K562 (cell line): ENCODE results near the gene CRTC3. TPM values are rescaled to one million over a fixed set of nuclear protein-coding genes. Genes with fewer than 3 reads are reported as not detected.

ENCODE experiments used
- ATAC-seq: fragments of 200-7000 bp; cut with Tn5 transposase; 3 replicates; pipeline ENCODE4 v1.9.1; 2020; ENCODE audit warnings: moderate library complexity
- BruUV-seq: library from RNA; stranded (reverse); fragments of 400-500 nt; replicated peaks from 2 replicates; lab custom pipeline; 2021; lab: Mats Ljungman, UMichigan
- CTCF ChIA-PET: fragments of 300-600 bp; formaldehyde crosslinking; extraction: SDS; loops from one replicate; lab custom pipeline; 2021; ENCODE audit warnings: low intra/inter-chr PET ratio; lab: Yijun Ruan, JAX
- POLR2A ChIA-PET: fragments of 300-600, 350-650 bp; sonication (Branson Sonifier 250); formaldehyde crosslinking; extraction: SDS; loops from one replicate; lab custom pipeline; 2021; ENCODE audit warnings: antibody characterized with exemption, inconsistent platforms; lab: Yijun Ruan, JAX
- DNase-seq, 4 experiments: peaks; one replicate each; pipeline versions ENCODE4 v3.0.0 to v3.0.0-alpha.2; 2011 to 2018; ENCODE audit warnings: low spot score in 3 of 4, mixed read lengths in 3 of 4; ENCODE audit errors: extremely low read depth in 1 of 4
- FAIRE-seq: peaks from 2 replicates; lab custom pipeline; 2011; peaks lifted over from hg19 to GRCh38; lab: Jason Lieb, UNC
- H2AFZ ChIP-seq: 2 replicates; pipeline ENCODE4 v1.6.0; 2011; ENCODE audit warnings: low read depth, low read length, control low read depth, inconsistent platforms
- H3K27ac ChIP-seq: fragments of 200-600 bp; 3 replicates; pipeline ENCODE4 v1.8.0; 2011; ENCODE audit warnings: low read depth, mild to moderate bottlenecking, control low read depth, inconsistent platforms, low read length, moderate library complexity, mixed read lengths; ENCODE audit errors: extremely low read depth
- H3K27me3 ChIP-seq, 2 experiments: fragments of 300-600 bp in 1 of 2; 2 replicates in 1 of 2; 3 replicates in 1 of 2; pipeline versions ENCODE4 v1.6.0 to v1.8.0; 2011; ENCODE audit warnings: inconsistent platforms in 2 of 2, low read length in 2 of 2, mild to moderate bottlenecking in 1 of 2, mixed read lengths in 1 of 2, moderate library complexity in 1 of 2; ENCODE audit not compliant: control insufficient read depth in 2 of 2, insufficient read depth in 2 of 2
- H3K36me3 ChIP-seq: fragments of 300-600 bp; 3 replicates; pipeline ENCODE4 v1.8.0; 2011; ENCODE audit warnings: mild to moderate bottlenecking, low read length, inconsistent platforms; ENCODE audit not compliant: control insufficient read depth, insufficient read depth
- H3K4me1 ChIP-seq, 2 experiments: fragments of 200-600 bp in 1 of 2; replicated peaks in 1 of 2; 2 replicates in 1 of 2; 3 replicates in 1 of 2; pipeline versions ENCODE4 v1.5.1 to v1.8.0; 2011; ENCODE audit warnings: inconsistent platforms in 2 of 2, low read length in 2 of 2, mild to moderate bottlenecking in 1 of 2, mixed read lengths in 1 of 2, moderate library complexity in 1 of 2; ENCODE audit not compliant: control insufficient read depth in 2 of 2, insufficient read depth in 2 of 2
- H3K4me2 ChIP-seq: 2 replicates; pipeline ENCODE4 v1.6.1; 2011; ENCODE audit warnings: low read length, control low read depth, inconsistent platforms, mixed read lengths; ENCODE audit not compliant: insufficient read depth
- H3K4me3 ChIP-seq: fragments of 200-600 bp; sonication (generic), shearing (Covaris generic); 2 replicates; pipeline ENCODE4 v1.5.1; 2016; ENCODE audit warnings: control low read depth, inconsistent platforms
- H3K79me2 ChIP-seq: fragments of 200-600 bp; 3 replicates; pipeline ENCODE4 v1.8.0; 2011; ENCODE audit warnings: low read length, inconsistent platforms; ENCODE audit not compliant: control insufficient read depth, insufficient read depth
- H3K9ac ChIP-seq, 2 experiments: 2 replicates each; pipeline versions ENCODE4 v1.6.0 to v1.6.1; 2011; ENCODE audit warnings: low read depth in 2 of 2, low read length in 2 of 2, control low read depth in 1 of 2, inconsistent platforms in 1 of 2, mild to moderate bottlenecking in 1 of 2, mixed read lengths in 1 of 2; ENCODE audit not compliant: insufficient read depth in 1 of 2
- H3K9me1 ChIP-seq: one replicate; pipeline ENCODE4 v1.6.0; 2011; ENCODE audit warnings: inconsistent platforms, mild to moderate bottlenecking, low read length, moderate library complexity; ENCODE audit not compliant: control insufficient read depth, insufficient read depth
- H3K9me3 ChIP-seq: replicated peaks from 2 replicates; pipeline ENCODE4 v1.5.1; 2011; ENCODE audit warnings: low read depth, low read length, inconsistent platforms; ENCODE audit not compliant: control insufficient read depth, insufficient read depth
- H4K20me1 ChIP-seq: replicated peaks from 2 replicates; pipeline ENCODE4 v1.6.1; 2011; ENCODE audit warnings: low read length, inconsistent platforms, mixed read lengths; ENCODE audit not compliant: control insufficient read depth, insufficient read depth
- CREM ChIP-seq: IDR thresholded peaks from 2 replicates; pipeline ENCODE4 v1.6.1; 2014; ENCODE audit warnings: antibody characterized with exemption, low read depth
- EP400 ChIP-seq: fragments of 450-650 bp; IDR thresholded peaks from 2 replicates; pipeline ENCODE4 v1.6.1; 2017; ENCODE audit warnings: antibody characterized with exemption, mild to moderate bottlenecking, moderate library complexity
- HCFC1 ChIP-seq: IDR thresholded peaks from 2 replicates; pipeline ENCODE4 v1.6.1; 2012; ENCODE audit warnings: low read depth, low read length, improper control_type of control experiment
- HMGN3 ChIP-seq: IDR thresholded peaks from 2 replicates; pipeline ENCODE4 v1.6.1; 2011; ENCODE audit warnings: borderline replicate concordance, low read depth, mild to moderate bottlenecking, mixed read lengths, low read length; ENCODE audit not compliant: insufficient read length; ENCODE audit errors: extremely low read depth
- MNT ChIP-seq, 2 experiments: fragments of 450-650 bp; conservative IDR thresholded peaks; 2 replicates each; pipeline ENCODE4 v1.6.1; 2017; ENCODE audit warnings: mild to moderate bottlenecking in 2 of 2, moderate library complexity in 2 of 2
- NFIC ChIP-seq: fragments of 450-650 bp; IDR thresholded peaks from 2 replicates; pipeline ENCODE4 v1.6.1; 2017; ENCODE audit warnings: mild to moderate bottlenecking, inconsistent platforms
- POLR2G ChIP-seq: fragments of 200-400 bp; formaldehyde crosslinking; IDR thresholded peaks from 2 replicates; pipeline ENCODE4 v1.6.1; 2017; ENCODE audit warnings: low read depth, mild to moderate bottlenecking, antibody characterized with exemption, low read length, moderate library complexity
- TAF1 ChIP-seq: IDR thresholded peaks from 2 replicates; pipeline ENCODE4 v1.6.1; 2011; ENCODE audit warnings: mild to moderate bottlenecking, low read length, moderate library complexity; ENCODE audit not compliant: insufficient read depth, control insufficient read depth, severe bottlenecking; ENCODE audit errors: extremely low read depth
- TFAP4 ChIP-seq: sonication (generic); formaldehyde crosslinking; IDR thresholded peaks from 2 replicates; pipeline ENCODE4 v1.8.0; 2022; ENCODE audit warnings: missing genetic modification reagents, mild to moderate bottlenecking, moderate library complexity, borderline replicate concordance
- VEZF1 ChIP-seq: fragments of 200-800 bp; sonication (Bioruptor generic); IDR thresholded peaks from 2 replicates; pipeline ENCODE4 v1.6.1; 2017; ENCODE audit warnings: missing genetic modification characterization, missing compliant biosample characterization
- ZKSCAN8 ChIP-seq: fragments of 200-800 bp; sonication (Bioruptor generic); IDR thresholded peaks from 2 replicates; pipeline ENCODE4 v1.6.1; 2016; ENCODE audit warnings: missing genetic modification characterization, missing compliant biosample characterization
- ZNF766 ChIP-seq: fragments of 200-800 bp; sonication (Bioruptor generic); conservative IDR thresholded peaks from 2 replicates; pipeline ENCODE4 v1.6.1; 2016; ENCODE audit warnings: missing genetic modification characterization, missing compliant biosample characterization
- WGBS: fragments of 100-300 bp; shearing (Covaris generic); methylation state at CpG from one replicate; pipeline ENCODE4 v1.1.6; 2016; ENCODE audit warnings: low coverage, mixed read lengths; ENCODE audit not compliant: insufficient coverage; ENCODE audit errors: missing lambda C conversion rate; 5-methylcytosine and 5-hydroxymethylcytosine counted together
- in situ Hi-C: fragments of 300-500 bp; cut with MboI; formaldehyde crosslinking; loops from 4 replicates; pipeline ENCODE4 v1.15.0; 2018; ENCODE audit warnings: inconsistent platforms, mixed read lengths
- intact Hi-C: fragments of 100-400 bp; cut with micrococcal nuclease; formaldehyde crosslinking; loops from 2 replicates; pipeline ENCODE4 v1.14.2; 2022
- polyA plus RNA-seq, 8 experiments: library from polyadenylated mRNA; depleted of rRNA in 4 of 8; stranded (reverse) in 5 of 8; unstranded in 3 of 8; fragments of >200 nt; fragmentation: Nextera tagmentation in 2 of 8; fragmentation: Illumina TruSeq in 1 of 8; extraction: Ambion mirVana in 2 of 8; extraction: Trizol in 1 of 8; gene quantifications; 2 replicates each; pipeline versions ENCODE4 v1.2.1 to v1.2.3, GENCODE V29; 2011 to 2014; ENCODE audit warnings: inconsistent platforms in 1 of 8, missing spikeins in 1 of 8
- total RNA-seq, 7 experiments: library from RNA; depleted of rRNA in 6 of 7; stranded (reverse); fragments of >200 nt in 6 of 7; fragmentation: Illumina TruSeq in 2 of 7; extraction: Trizol in 2 of 7; gene quantifications; 2 replicates each; pipeline versions ENCODE4 v1.2.1 to v1.2.3, GENCODE V29; 2011 to 2021; ENCODE audit warnings: low replicate concordance in 1 of 7

The CRTC3 gene
- total and polyA plus RNA-seq, 9 of the 15 experiments (the other 6 are each of a cell fraction or from before 2014, with no cell fraction given), result 1.2 to 19.0 (median 11.6) TPM

- no TSS peak for BruUV-seq
- POLR2A ChIA-PET, result interaction anchor here (0.7 to 1.3 kb wide), 4 partner anchors 9 to 36 kb away, joined by 3 read pairs; no protein-coding TSS in a partner anchor
- no peaks in the 10 kb centered on the region for H4K20me1 ChIP-seq
- no peaks in the 10 kb centered on the region for H3K9me1 ChIP-seq
- H3K36me3 ChIP-seq, result no peaks in the 10 kb centered on the region
- H3K4me3 ChIP-seq, result peak overlapping the region; percentile 50
- peak overlapping the region; percentile 85 for H2AFZ ChIP-seq
- FAIRE-seq, result no peak
- peak overlapping the region; percentile 81 to 96 for H3K9ac ChIP-seq
- peak overlapping the region; percentile 75 for H3K4me2 ChIP-seq
- CTCF ChIA-PET, result no interaction called here
- in situ Hi-C loops (no loop called here), intact Hi-C loops (loop anchor here (2.0 kb wide), 1 partner anchor 17 kb away; no protein-coding TSS in a partner anchor)
- peak overlapping the region; percentile 89 for H3K27ac ChIP-seq
- H3K79me2 ChIP-seq, result peaks cover 10% of the 10 kb centered on the region; the same call in 2 of the 3 replicates
- H3K4me1 ChIP-seq, result peaks cover 15 to 27% of the 10 kb centered on the region in 2 experiments; a peak in 4 of 5 replicates
- 35% methylated on average over 51 of the region's 75 CpGs for WGBS
- peak; percentile 75 to 82 (median 78) for DNase-seq
- no peaks in the 10 kb centered on the region for H3K27me3 ChIP-seq
- ATAC-seq, result peak; percentile 85
- H3K9me3 ChIP-seq, result no peaks in the 10 kb centered on the region
- 0 out of 2 replicates have a peak, but pooled peaks have one; percentile 14 for TF ChIP-seq NFIC
- TF ChIP-seq CREM, result no peak
- TF ChIP-seq HCFC1, result 0 out of 2 replicates have a peak, but pooled peaks have one; percentile 8
- TF ChIP-seq HMGN3, result peak; percentile 47
- peak; percentile 65 for TF ChIP-seq TAF1
- peak; percentile 91 for TF ChIP-seq POLR2G
- peak; percentile 81 for TF ChIP-seq VEZF1 (CRISPR knock-in tag)
- TF ChIP-seq ZNF766 (CRISPR knock-in tag), result no peak
- TF ChIP-seq TFAP4 (CRISPR knock-in tag), result peak; percentile 49; the same call in 1 of the 2 replicates
- TF ChIP-seq MNT (conservative IDR thresholded peaks at IDR 0.05), result peak in 1 of 2 experiments; percentile 27; a peak in 1 of 4 replicates
- TF ChIP-seq EP400, result peak; percentile 57
- TF ChIP-seq ZKSCAN8 (CRISPR knock-in tag), result no peak
Observed at GRCh38 chr15:90665288-90666134, 135.8 kb downstream of the CRTC3 start.
